ENCODE measurements around the gene CD226.

DNA sequence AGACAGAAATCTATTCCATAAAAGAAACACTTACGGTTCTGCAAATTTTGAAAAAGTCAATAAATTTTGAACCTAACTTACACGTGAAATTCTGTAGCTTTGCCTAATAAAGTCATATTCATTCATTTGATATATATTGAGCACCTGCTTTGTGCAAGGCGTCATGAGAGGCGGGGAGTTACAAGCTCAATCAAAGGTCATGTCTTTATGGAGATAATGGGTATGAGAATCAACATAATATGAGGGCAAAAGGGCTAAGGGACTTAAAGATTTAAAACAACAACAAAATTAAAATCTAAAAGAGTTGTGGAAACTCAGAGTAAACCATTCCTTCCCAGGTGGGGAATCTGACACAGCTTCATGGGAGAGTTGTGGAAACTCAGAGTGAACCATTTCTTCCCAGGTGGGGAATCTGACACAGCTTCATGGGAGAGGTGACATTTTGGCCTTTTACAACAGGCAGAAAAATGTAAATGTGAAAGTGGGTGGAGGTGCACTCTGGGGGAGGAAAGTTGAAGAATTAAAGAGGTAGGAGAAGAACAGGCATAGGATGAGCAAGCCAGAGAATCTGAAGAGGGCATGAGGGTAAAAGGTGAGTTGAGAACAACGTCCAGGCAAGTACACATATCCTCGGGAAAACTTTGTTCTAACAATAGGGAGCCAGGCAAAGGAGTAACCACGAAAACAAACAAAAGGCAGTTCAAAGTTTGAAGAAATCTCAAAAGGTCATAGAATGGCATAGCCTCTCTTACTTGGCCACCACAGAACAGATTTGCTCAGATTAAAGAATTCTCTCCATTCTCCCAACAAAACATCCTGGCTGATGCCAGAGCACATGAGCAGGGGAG is 49.5 kb upstream of the CD226 start:
- TF ChIP-seq, protein P1, sequence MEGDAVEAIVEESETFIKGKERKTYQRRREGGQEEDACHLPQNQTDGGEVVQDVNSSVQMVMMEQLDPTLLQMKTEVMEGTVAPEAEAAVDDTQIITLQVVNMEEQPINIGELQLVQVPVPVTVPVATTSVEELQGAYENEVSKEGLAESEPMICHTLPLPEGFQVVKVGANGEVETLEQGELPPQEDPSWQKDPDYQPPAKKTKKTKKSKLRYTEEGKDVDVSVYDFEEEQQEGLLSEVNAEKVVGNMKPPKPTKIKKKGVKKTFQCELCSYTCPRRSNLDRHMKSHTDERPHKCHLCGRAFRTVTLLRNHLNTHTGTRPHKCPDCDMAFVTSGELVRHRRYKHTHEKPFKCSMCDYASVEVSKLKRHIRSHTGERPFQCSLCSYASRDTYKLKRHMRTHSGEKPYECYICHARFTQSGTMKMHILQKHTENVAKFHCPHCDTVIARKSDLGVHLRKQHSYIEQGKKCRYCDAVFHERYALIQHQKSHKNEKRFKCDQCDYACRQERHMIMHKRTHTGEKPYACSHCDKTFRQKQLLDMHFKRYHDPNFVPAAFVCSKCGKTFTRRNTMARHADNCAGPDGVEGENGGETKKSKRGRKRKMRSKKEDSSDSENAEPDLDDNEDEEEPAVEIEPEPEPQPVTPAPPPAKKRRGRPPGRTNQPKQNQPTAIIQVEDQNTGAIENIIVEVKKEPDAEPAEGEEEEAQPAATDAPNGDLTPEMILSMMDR (IDR thresholded peaks at IDR 0.05) = no peak
- no peak for TF ChIP-seq POLR2A (IDR thresholded peaks at IDR 0.05)
